Measurements from ENCODE around the gene ROCK2. TPM values are rescaled to one million over a fixed set of nuclear protein-coding genes. Genes with fewer than 3 reads are reported as not detected.

ROCK2 gene
- total and polyA plus RNA-seq, 2 of the 8 experiments (the other 6 are each of a cell fraction or from before 2014, with no cell fraction given) = 2.7 to 29.0 TPM

DNA sequence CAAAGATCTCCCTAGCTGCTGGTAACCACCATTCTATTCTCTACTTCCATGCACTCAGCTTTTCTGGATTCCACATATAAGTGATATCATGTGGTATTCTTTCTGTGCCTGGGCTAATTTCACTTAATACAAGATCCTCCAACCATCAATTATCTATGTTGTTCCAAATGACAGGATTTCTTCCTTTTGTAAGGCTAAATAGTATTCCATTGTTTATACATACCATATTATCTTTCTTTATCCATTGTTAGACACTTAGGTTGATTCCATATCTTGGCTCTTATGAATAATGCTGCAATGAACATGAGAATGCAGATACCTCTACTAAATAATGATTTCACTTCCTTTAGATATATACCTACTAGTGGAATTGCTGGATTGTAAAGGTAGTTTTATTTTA is 66.2 kb downstream of the ROCK2 start (continued):
- TF ChIP-seq, protein P1, sequence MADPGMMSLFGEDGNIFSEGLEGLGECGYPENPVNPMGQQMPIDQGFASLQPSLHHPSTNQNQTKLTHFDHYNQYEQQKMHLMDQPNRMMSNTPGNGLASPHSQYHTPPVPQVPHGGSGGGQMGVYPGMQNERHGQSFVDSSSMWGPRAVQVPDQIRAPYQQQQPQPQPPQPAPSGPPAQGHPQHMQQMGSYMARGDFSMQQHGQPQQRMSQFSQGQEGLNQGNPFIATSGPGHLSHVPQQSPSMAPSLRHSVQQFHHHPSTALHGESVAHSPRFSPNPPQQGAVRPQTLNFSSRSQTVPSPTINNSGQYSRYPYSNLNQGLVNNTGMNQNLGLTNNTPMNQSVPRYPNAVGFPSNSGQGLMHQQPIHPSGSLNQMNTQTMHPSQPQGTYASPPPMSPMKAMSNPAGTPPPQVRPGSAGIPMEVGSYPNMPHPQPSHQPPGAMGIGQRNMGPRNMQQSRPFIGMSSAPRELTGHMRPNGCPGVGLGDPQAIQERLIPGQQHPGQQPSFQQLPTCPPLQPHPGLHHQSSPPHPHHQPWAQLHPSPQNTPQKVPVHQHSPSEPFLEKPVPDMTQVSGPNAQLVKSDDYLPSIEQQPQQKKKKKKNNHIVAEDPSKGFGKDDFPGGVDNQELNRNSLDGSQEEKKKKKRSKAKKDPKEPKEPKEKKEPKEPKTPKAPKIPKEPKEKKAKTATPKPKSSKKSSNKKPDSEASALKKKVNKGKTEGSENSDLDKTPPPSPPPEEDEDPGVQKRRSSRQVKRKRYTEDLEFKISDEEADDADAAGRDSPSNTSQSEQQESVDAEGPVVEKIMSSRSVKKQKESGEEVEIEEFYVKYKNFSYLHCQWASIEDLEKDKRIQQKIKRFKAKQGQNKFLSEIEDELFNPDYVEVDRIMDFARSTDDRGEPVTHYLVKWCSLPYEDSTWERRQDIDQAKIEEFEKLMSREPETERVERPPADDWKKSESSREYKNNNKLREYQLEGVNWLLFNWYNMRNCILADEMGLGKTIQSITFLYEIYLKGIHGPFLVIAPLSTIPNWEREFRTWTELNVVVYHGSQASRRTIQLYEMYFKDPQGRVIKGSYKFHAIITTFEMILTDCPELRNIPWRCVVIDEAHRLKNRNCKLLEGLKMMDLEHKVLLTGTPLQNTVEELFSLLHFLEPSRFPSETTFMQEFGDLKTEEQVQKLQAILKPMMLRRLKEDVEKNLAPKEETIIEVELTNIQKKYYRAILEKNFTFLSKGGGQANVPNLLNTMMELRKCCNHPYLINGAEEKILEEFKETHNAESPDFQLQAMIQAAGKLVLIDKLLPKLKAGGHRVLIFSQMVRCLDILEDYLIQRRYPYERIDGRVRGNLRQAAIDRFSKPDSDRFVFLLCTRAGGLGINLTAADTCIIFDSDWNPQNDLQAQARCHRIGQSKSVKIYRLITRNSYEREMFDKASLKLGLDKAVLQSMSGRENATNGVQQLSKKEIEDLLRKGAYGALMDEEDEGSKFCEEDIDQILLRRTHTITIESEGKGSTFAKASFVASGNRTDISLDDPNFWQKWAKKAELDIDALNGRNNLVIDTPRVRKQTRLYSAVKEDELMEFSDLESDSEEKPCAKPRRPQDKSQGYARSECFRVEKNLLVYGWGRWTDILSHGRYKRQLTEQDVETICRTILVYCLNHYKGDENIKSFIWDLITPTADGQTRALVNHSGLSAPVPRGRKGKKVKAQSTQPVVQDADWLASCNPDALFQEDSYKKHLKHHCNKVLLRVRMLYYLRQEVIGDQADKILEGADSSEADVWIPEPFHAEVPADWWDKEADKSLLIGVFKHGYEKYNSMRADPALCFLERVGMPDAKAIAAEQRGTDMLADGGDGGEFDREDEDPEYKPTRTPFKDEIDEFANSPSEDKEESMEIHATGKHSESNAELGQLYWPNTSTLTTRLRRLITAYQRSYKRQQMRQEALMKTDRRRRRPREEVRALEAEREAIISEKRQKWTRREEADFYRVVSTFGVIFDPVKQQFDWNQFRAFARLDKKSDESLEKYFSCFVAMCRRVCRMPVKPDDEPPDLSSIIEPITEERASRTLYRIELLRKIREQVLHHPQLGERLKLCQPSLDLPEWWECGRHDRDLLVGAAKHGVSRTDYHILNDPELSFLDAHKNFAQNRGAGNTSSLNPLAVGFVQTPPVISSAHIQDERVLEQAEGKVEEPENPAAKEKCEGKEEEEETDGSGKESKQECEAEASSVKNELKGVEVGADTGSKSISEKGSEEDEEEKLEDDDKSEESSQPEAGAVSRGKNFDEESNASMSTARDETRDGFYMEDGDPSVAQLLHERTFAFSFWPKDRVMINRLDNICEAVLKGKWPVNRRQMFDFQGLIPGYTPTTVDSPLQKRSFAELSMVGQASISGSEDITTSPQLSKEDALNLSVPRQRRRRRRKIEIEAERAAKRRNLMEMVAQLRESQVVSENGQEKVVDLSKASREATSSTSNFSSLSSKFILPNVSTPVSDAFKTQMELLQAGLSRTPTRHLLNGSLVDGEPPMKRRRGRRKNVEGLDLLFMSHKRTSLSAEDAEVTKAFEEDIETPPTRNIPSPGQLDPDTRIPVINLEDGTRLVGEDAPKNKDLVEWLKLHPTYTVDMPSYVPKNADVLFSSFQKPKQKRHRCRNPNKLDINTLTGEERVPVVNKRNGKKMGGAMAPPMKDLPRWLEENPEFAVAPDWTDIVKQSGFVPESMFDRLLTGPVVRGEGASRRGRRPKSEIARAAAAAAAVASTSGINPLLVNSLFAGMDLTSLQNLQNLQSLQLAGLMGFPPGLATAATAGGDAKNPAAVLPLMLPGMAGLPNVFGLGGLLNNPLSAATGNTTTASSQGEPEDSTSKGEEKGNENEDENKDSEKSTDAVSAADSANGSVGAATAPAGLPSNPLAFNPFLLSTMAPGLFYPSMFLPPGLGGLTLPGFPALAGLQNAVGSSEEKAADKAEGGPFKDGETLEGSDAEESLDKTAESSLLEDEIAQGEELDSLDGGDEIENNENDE (IDR thresholded peaks at IDR 0.05; ENCODE audit: insufficient replicate concordance, low read length) = no peak
- TF ChIP-seq EGR1 (IDR thresholded peaks at IDR 0.05; ENCODE audit: borderline replicate concordance, low read depth, low read length) = no peak
- TF ChIP-seq RAD21 (IDR thresholded peaks at IDR 0.05 in 1 of 2, conservative IDR thresholded peaks at IDR 0.05 in 1 of 2; ENCODE audit: low read depth in 2 of 2, low read length in 2 of 2) = no peak
- no peak for TF ChIP-seq EZH2 (IDR thresholded peaks at IDR 0.05; ENCODE audit: low read depth, low read length, severe bottlenecking)
- no peak for TF ChIP-seq CBX8 (IDR thresholded peaks at IDR 0.05; ENCODE audit: borderline replicate concordance, low read depth, low read length)
- TF ChIP-seq TBP (IDR thresholded peaks at IDR 0.05; ENCODE audit: low read depth, low read length) = no peak
- no peak for TF ChIP-seq HDAC2 (IDR thresholded peaks at IDR 0.05; ENCODE audit: borderline replicate concordance in 1 of 2, low read depth in 2 of 2, low read length in 2 of 2)
- no peak for TF ChIP-seq ASH2L (IDR thresholded peaks at IDR 0.05; ENCODE audit: low read length)

Measured in H1 (cell line).